ENCODE data around the gene EBF3. TPM values are rescaled to one million over a fixed set of nuclear protein-coding genes. Genes with fewer than 3 reads are reported as not detected.

EBF3 gene
- total RNA-seq, 5 donors from 2014 or later (not counting 1 experiment from before 2014, with no cell fraction given): not detected

DNA sequence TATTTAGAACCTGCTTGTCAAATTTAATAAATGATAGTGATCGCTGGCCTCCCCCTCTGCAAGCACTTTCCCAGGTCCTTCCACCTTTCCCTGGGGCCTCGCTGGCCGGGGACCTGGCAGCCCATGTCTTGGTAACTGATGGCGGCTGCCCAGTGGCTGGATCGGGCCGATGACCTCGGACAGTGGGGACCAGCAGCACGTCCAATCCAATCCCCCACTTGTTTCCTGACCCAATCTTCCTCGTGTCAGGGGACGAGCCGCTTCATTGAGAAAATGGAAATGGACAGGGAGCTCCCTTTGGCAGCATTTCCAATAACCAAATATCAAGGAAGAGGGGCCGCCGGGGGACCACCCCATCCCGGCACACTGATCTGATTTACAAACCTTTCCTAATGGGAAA lies 17.2 kb downstream of the EBF3 start:
- H3K27ac Mint-ChIP-seq: no peak overlapping the region
- no peaks in the 10 kb centered on the region for H3K9me3 Mint-ChIP-seq
- Histone ChIP-seq H3K27me3 (replicated peaks in 1 of 2; ENCODE audit: control insufficient read depth in 2 of 2, extremely low read depth in 1 of 2, insufficient read depth in 2 of 2, low read length in 1 of 2) (peaks cover 0 to 29% of the 10 kb centered on the region in 2 experiments), H3K9me3 (no peaks in the 10 kb centered on the region), H3K27ac (ENCODE audit: low read length) (no peak overlapping the region), H3K4me1 (ENCODE audit: control insufficient read depth in 1 of 2, extremely low read depth in 1 of 2, insufficient read depth in 2 of 2, low read length in 2 of 2) (no peaks in the 10 kb centered on the region), H3K36me3 (ENCODE audit: control insufficient read depth in 2 of 2, extremely low read depth in 1 of 2, insufficient read depth in 1 of 2, low read length in 1 of 2) (no peaks in the 10 kb centered on the region), H3K4me3 (ENCODE audit: control insufficient read depth in 1 of 2, extremely low read depth in 1 of 2, low read length in 1 of 2) (no peak overlapping the region)
- H3K4me3 Mint-ChIP-seq: no peak overlapping the region
- ChIA-PET CTCF (no interaction called here), POLR2A (no interaction called here)
- no peaks in the 10 kb centered on the region for H3K4me1 Mint-ChIP-seq
- 87% methylated on average over 4 of the region's 14 CpGs for WGBS (ENCODE audit: insufficient coverage)
- ATAC-seq (replicated peaks in 1 of 4): no peak
- H3K27me3 Mint-ChIP-seq: peaks cover 27 to 40% of the 10 kb centered on the region in 2 donors
- DNase-seq: no peak
- H3K36me3 Mint-ChIP-seq: no peaks in the 10 kb centered on the region

GRCh38 chr10:129945941-129946760 lies 17.9 kb downstream of the EBF3 start:
- Histone ChIP-seq H3K36me3 (ENCODE audit: control insufficient read depth in 2 of 2, extremely low read depth in 1 of 2, insufficient read depth in 1 of 2, low read length in 1 of 2) (no peaks in the 10 kb centered on the region), H3K27me3 (replicated peaks in 1 of 2; ENCODE audit: control insufficient read depth in 2 of 2, extremely low read depth in 1 of 2, insufficient read depth in 2 of 2, low read length in 1 of 2) (peaks cover 0 to 29% of the 10 kb centered on the region in 2 experiments), H3K9me3 (no peaks in the 10 kb centered on the region), H3K4me1 (ENCODE audit: control insufficient read depth in 1 of 2, extremely low read depth in 1 of 2, insufficient read depth in 2 of 2, low read length in 2 of 2) (no peaks in the 10 kb centered on the region), H3K27ac (ENCODE audit: low read length) (no peak overlapping the region), H3K4me3 (ENCODE audit: control insufficient read depth in 1 of 2, extremely low read depth in 1 of 2, low read length in 1 of 2) (no peak overlapping the region)
- H3K4me1 Mint-ChIP-seq: no peaks in the 10 kb centered on the region
- POLR2A ChIA-PET: interaction anchor here (0.6 to 0.7 kb wide), 2 partner anchors 11 to 701 kb away, joined by 3 to 4 read pairs; no protein-coding TSS in a partner anchor
- H3K27me3 Mint-ChIP-seq: peaks cover 24 to 37% of the 10 kb centered on the region in 2 donors
- WGBS (ENCODE audit: insufficient coverage): 83% methylated on average over 8 of the region's 26 CpGs
- no peaks in the 10 kb centered on the region for H3K36me3 Mint-ChIP-seq
- H3K27ac Mint-ChIP-seq: no peak overlapping the region
- CTCF ChIA-PET: no interaction called here
- ATAC-seq (replicated peaks in 1 of 4) (no peak), DNase-seq (no peak)
- no peaks in the 10 kb centered on the region for H3K9me3 Mint-ChIP-seq
- no peak overlapping the region for H3K4me3 Mint-ChIP-seq

DNA sequence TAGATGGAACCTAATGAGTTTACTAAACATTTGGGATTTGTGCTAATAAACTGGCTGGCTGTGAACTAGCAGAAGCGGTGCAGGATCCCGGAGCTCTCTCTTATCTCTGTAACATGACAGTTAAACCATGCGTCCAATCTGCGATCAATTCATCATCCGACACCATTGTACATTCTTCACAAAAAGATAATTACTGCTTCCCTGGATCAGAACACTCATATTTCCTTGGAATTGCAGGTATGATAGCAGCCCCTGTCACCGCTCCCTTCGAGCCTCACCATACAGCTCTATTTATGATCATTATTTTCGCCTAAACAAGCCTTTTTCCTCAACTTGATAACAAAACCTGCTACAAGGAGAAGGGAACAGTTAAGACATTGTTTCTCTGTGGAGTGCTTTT lies 18.5 kb downstream of the EBF3 start:
- Mint-ChIP-seq H3K9me3 (no peaks in the 10 kb centered on the region), H3K4me1 (no peaks in the 10 kb centered on the region), H3K27ac (no peak overlapping the region), H3K36me3 (no peaks in the 10 kb centered on the region), H3K27me3 (peaks cover 18 to 36% of the 10 kb centered on the region in 2 donors), H3K4me3 (no peak overlapping the region)
- no peak for DNase-seq
- no peaks in the 10 kb centered on the region for H3K9me3 ChIP-seq
- no peaks in the 10 kb centered on the region for H3K4me1 ChIP-seq (ENCODE audit: control insufficient read depth in 1 of 2, extremely low read depth in 1 of 2, insufficient read depth in 2 of 2, low read length in 2 of 2)
- no peak for ATAC-seq (replicated peaks in 1 of 4)
- ChIA-PET CTCF (no interaction called here), POLR2A (interaction anchor here in 1 of 2 donors (0.7 kb wide), 1 partner anchor 10 kb away, joined by 4 read pairs; no protein-coding TSS in a partner anchor)
- 100% methylated on average over 5 of the region's 8 CpGs for WGBS (ENCODE audit: insufficient coverage)
- no peak overlapping the region for H3K4me3 ChIP-seq (ENCODE audit: control insufficient read depth in 1 of 2, extremely low read depth in 1 of 2, low read length in 1 of 2)
- H3K27ac ChIP-seq (ENCODE audit: low read length): no peak overlapping the region
- H3K27me3 ChIP-seq (replicated peaks in 1 of 2; ENCODE audit: control insufficient read depth in 2 of 2, extremely low read depth in 1 of 2, insufficient read depth in 2 of 2, low read length in 1 of 2): peaks cover 0 to 31% of the 10 kb centered on the region in 2 experiments
- H3K36me3 ChIP-seq (ENCODE audit: control insufficient read depth in 2 of 2, extremely low read depth in 1 of 2, insufficient read depth in 1 of 2, low read length in 1 of 2): no peaks in the 10 kb centered on the region

DNA sequence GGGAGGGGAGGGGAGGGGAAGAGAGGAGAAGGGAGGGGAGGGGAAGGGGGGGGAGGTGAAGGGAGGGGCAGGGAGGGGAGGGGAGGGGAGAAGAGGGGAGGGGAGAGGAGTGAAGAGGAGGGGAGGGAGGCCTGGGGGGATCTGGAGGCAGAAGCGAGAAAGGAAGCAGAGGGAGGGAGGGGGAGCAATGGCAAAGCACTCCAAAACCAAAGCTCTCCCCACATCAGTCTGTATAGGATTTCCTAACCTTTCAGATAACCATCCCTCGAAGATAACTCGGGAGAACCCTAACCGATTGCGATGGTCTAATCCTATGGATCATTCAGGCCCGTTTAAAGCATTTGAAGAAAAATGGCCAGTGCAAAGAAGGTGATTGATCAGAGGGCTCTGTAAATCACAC lies 19.0 kb downstream of the EBF3 start:
- ChIA-PET POLR2A (interaction anchor here in 1 of 2 donors (0.7 kb wide), 1 partner anchor 10 kb away, joined by 4 read pairs; no protein-coding TSS in a partner anchor), CTCF (no interaction called here)
- no peaks in the 10 kb centered on the region for H3K36me3 Mint-ChIP-seq
- H3K4me1 Mint-ChIP-seq: no peaks in the 10 kb centered on the region
- no peak overlapping the region for H3K4me3 Mint-ChIP-seq
- Histone ChIP-seq H3K27ac (ENCODE audit: low read length) (no peak overlapping the region), H3K27me3 (replicated peaks in 1 of 2; ENCODE audit: control insufficient read depth in 2 of 2, extremely low read depth in 1 of 2, insufficient read depth in 2 of 2, low read length in 1 of 2) (peaks cover 0 to 30% of the 10 kb centered on the region in 2 experiments), H3K4me1 (ENCODE audit: control insufficient read depth in 1 of 2, extremely low read depth in 1 of 2, insufficient read depth in 2 of 2, low read length in 2 of 2) (no peaks in the 10 kb centered on the region), H3K36me3 (ENCODE audit: control insufficient read depth in 2 of 2, extremely low read depth in 1 of 2, insufficient read depth in 1 of 2, low read length in 1 of 2) (no peaks in the 10 kb centered on the region), H3K4me3 (ENCODE audit: control insufficient read depth in 1 of 2, extremely low read depth in 1 of 2, low read length in 1 of 2) (no peak overlapping the region), H3K9me3 (no peaks in the 10 kb centered on the region)
- DNase-seq: no peak
- H3K9me3 Mint-ChIP-seq: no peaks in the 10 kb centered on the region
- no peak overlapping the region for H3K27ac Mint-ChIP-seq
- ATAC-seq (replicated peaks in 1 of 4): no peak
- WGBS (ENCODE audit: insufficient coverage): 100% methylated on average over 1 of the region's 6 CpGs
- peaks cover 18 to 33% of the 10 kb centered on the region in 2 donors for H3K27me3 Mint-ChIP-seq

DNA sequence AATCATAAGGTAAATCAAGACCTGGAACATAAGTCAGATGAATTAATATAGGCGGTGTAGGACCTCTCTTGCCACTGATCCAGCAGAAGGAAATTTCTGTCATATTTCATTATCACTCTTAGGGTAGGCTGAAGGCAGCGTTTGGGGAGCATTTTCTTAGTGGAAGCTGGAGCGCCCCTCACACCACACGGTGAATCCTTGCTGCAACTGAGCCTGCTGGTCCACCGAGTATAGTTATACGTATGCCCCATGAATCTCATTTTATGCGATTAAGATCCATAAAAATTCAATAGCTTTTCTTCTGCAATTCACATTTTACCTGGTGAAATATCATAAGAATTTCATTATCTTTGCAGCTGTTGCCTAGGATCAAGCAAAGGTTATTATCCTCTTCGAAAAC lies 19.6 kb downstream of the EBF3 start:
- Histone ChIP-seq H3K27ac (ENCODE audit: low read length) (no peak overlapping the region), H3K4me1 (ENCODE audit: control insufficient read depth in 1 of 2, extremely low read depth in 1 of 2, insufficient read depth in 2 of 2, low read length in 2 of 2) (no peaks in the 10 kb centered on the region), H3K4me3 (ENCODE audit: control insufficient read depth in 1 of 2, extremely low read depth in 1 of 2, low read length in 1 of 2) (no peak overlapping the region), H3K36me3 (ENCODE audit: control insufficient read depth in 2 of 2, extremely low read depth in 1 of 2, insufficient read depth in 1 of 2, low read length in 1 of 2) (no peaks in the 10 kb centered on the region), H3K9me3 (no peaks in the 10 kb centered on the region), H3K27me3 (replicated peaks in 1 of 2; ENCODE audit: control insufficient read depth in 2 of 2, extremely low read depth in 1 of 2, insufficient read depth in 2 of 2, low read length in 1 of 2) (peaks cover 0 to 29% of the 10 kb centered on the region in 2 experiments)
- Mint-ChIP-seq H3K4me3 (no peak overlapping the region), H3K9me3 (no peaks in the 10 kb centered on the region), H3K4me1 (no peaks in the 10 kb centered on the region), H3K27me3 (peaks cover 18 to 31% of the 10 kb centered on the region in 2 donors), H3K27ac (no peak overlapping the region), H3K36me3 (no peaks in the 10 kb centered on the region)
- DNase-seq: no peak
- CTCF ChIA-PET: no interaction called here
- 100% methylated on average over 6 of the region's 8 CpGs for WGBS (ENCODE audit: insufficient coverage)
- POLR2A ChIA-PET: no interaction called here
- no peak for ATAC-seq (replicated peaks in 1 of 4)

DNA sequence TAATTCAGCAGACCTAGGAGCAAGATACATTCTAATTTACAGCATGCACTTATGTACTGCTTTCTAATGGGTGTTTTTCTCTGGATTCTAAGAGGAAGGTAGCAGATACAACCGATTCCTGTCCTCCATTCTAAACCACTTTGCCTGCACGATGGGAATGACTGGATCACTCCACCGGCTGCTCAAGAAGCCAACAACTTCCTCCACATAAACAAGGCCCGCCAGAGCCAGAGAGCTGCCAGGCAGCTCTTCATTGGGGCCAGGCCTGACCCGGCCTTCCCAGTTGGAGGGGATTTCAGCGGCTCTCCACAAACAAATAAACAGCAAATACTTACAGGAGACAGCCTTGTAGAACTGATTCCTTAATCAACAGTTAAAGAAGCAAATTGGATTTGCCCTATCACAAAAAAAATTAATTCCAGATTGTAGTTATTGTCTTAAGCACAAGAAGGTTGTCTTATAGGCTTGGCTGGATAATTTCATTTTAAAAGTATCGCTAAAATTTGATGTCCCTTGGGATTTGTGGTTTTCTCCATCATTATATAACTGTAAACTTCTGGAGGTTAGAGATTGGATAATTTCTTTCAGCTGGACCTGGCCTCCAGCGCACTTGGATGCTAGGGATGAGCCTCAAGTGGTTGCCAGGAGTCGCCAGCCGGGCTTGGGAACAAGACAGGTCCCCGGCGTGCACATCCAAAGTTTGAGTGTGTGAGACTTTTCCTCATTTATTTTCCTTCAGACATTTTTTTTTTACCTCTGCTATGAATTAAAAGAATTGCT lies 20.9 kb downstream of the EBF3 start:
- no CpG with 5 or more reads among the region's 12 CpGs for WGBS (ENCODE audit: insufficient coverage)
- no peaks in the 10 kb centered on the region for H3K36me3 ChIP-seq (ENCODE audit: control insufficient read depth in 2 of 2, extremely low read depth in 1 of 2, insufficient read depth in 1 of 2, low read length in 1 of 2)
- POLR2A ChIA-PET: no interaction called here

More for the DNA sequence above, 20.9 kb downstream of the EBF3 start:
- ATAC-seq (replicated peaks in 1 of 4) (no peak), DNase-seq (no peak)
- H3K4me3 Mint-ChIP-seq: no peak overlapping the region
- CTCF ChIA-PET: no interaction called here
- Histone ChIP-seq H3K4me1 (ENCODE audit: control insufficient read depth in 1 of 2, extremely low read depth in 1 of 2, insufficient read depth in 2 of 2, low read length in 2 of 2) (no peaks in the 10 kb centered on the region), H3K27me3 (replicated peaks in 1 of 2; ENCODE audit: control insufficient read depth in 2 of 2, extremely low read depth in 1 of 2, insufficient read depth in 2 of 2, low read length in 1 of 2) (peaks cover 0 to 25% of the 10 kb centered on the region in 2 experiments), H3K4me3 (ENCODE audit: control insufficient read depth in 1 of 2, extremely low read depth in 1 of 2, low read length in 1 of 2) (no peak overlapping the region), H3K9me3 (no peaks in the 10 kb centered on the region), H3K27ac (ENCODE audit: low read length) (no peak overlapping the region)
- peaks cover 19 to 25% of the 10 kb centered on the region in 2 donors for H3K27me3 Mint-ChIP-seq
- H3K27ac Mint-ChIP-seq: no peak overlapping the region
- H3K36me3 Mint-ChIP-seq: no peaks in the 10 kb centered on the region
- no peaks in the 10 kb centered on the region for H3K4me1 Mint-ChIP-seq
- H3K9me3 Mint-ChIP-seq: no peaks in the 10 kb centered on the region
